ENCODE data around the gene NEMF.
"Not testable (repeated sequence)": the region's sequence is repeated elsewhere in the genome, so short reads cannot be mapped to it uniquely, and the experiment has no call there.

Gene NEMF

GRCh38 chr14:49879646-49880204 is 27.1 kb upstream of the NEMF start:
- DNase-seq, result peak; percentile 58

DNA sequence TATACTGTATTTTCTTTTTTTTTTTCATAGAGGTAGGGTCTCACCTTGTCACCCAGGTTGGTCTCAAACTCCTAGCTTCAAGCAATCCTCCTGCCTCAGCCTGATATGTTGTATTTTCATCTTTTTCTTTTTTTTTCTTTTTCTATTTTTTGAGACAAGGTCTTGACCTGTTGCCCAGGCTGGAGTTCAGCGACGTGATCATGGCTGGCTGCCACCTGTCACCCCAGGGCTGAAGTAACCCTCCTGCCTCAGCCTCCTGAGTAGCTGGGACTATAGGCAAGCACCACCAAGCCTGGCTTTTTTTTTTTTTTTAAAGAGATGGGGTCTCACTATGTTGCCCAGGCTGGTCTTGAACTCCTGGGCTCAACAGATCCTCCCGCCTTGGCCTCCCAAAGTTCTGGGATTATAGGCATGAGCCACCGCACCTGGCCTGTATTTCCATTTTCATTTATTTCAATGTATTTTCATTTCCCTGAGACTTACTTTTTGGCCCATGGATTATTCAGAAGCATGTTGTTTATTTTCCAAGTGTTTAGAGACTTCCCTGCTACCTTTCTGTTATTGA is 24.1 kb upstream of the NEMF start:
- DNase-seq, result no peak

DNA sequence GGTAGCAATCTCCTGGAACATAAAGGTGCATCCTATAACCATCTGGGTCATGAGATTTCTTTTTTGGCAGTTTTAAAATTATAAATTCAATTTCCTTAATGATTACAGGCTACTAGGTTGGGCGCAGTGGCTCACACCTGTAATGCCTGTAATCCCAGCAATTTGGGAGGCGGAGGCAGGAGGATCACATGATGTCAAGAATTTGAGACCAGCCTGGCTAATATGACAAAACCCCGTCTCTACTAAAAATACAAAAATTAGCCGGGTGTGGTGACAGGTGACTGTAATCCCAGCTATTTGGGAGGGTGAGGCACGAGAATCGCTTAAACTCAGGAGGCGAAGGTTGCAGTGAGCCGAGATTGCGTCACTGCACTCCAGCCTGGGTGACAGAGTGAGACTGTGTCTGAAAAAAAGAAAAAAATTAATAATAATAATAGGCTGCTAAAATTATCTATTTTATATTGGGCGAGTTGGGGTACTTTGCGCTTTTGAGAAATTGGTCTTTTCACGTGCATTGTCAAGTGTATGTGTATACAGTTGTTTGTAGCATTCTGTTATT is 23.1 kb upstream of the NEMF start:
- DNase-seq, result no peak

GRCh38 chr14:49873548-49873947 is 21.0 kb upstream of the NEMF start:
- DNase-seq, result not testable (repeated sequence)

- DNase-seq, result no peak
Measured at GRCh38 chr14:49870908-49871307, 18.3 kb upstream of the NEMF start.

- DNase-seq, result no peak
Measured at GRCh38 chr14:49868720-49869114, 16.1 kb upstream of the NEMF start.

- DNase-seq, result peak; percentile 91
Measured at GRCh38 chr14:49867831-49868719, 15.5 kb upstream of the NEMF start.

GRCh38 chr14:49865431-49865859 is 12.9 kb upstream of the NEMF start:
- DNase-seq, result peak; percentile 55

- DNase-seq, result no peak
Measured at GRCh38 chr14:49863487-49864281, 11.1 kb upstream of the NEMF start.

DNA sequence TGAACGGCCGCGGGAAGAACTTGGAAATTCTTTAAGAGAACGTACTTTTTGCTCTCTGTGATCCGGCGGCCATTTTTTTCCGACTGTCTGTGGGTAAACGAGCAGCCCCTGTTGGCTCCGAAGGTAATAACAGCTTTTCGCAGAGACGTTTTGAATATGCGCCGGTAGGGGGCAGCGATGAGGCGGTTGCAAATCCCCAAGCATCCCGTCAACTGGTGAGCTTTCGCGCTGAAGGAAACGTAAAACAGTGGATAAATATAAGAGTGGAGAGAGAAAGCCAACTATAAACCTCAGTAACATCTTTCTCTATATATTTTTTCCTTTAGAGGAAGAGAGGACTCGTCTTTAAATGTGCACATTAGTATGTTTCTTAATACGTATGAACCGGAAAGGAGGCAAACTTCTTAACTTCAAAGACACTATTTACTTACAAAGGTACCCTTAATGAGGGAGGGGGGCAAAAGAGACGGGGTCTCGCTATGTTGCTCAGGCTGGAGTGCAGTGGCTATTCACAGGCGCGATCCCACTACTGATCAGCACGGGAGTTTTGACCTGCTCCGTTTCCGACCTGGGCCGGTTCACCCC is 9.6 kb upstream of the NEMF start:
- DNase-seq, result peak; percentile 89

DNA sequence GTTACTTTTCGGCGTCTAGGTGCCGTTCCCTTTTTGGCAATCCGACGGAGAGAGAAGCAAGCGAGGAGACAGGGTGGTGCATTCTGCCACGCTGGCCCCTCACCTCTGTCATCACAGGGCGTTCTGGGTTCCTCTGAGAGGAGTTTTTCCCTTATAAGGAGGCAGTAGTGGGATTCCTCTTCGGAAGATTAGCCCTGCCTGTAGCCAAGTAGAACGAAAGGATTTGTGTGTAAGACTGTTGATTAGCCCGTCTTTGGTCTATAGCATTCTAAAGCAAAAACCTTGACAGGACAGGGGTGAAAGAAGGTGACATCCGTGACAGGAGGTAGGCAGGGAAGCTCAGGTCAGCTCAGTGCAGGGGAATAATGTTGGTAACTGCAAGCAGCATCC is 9.1 kb upstream of the NEMF start:
- DNase-seq, result peak; percentile 96

DNA sequence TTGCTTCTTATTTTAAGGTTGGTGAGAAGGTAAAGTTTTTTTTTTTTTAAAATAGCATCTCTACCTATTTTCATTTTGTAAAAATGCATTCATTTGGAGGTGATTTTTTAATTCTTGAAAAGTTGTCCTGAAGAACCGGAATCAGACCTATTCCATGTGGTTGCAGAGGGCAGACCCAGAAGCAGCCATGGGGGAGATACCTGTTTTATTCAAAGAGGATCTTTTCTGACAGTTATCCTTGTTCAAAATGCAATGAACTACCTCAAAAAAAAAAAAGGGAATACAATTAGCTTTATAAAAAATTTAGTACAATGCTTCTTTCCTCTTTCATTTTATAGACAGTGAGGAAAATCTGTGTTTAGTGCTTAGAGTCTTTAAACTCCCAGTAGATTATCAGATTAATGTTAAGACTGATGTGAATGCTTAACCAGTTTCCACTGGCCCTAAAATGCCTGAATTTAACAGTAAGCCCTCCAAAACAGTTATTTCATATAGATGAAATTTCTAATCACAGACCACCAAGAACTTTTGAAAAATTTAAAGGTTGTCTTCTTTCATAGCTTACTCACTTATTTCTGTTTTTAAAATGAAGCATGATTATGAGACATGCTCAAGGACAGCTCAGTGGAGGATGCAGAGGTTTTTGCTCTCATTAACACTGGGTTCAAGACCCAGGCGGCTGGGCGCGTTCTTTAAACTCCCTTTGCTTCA is 8.6 kb upstream of the NEMF start:
- DNase-seq, result no peak

DNA sequence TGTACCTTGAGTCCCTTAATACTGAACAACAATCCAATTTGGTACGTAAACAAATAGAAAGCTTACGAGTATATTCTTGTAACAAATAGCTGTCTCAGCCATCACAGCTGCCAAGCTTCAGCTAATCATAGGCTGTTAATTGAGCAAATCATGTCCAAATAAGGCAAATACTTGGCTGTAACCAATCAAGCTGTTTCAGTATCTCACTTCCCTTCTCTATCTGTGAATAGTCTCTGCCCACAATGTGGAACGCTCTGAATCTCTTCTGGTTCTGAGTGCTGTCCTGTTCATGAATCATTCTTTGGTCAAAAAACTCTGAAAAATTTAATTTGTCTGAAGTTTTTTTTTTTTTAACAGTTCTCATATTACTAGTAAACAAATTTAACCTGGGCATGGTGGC is 5.8 kb upstream of the NEMF start:
- DNase-seq, result no peak

DNA sequence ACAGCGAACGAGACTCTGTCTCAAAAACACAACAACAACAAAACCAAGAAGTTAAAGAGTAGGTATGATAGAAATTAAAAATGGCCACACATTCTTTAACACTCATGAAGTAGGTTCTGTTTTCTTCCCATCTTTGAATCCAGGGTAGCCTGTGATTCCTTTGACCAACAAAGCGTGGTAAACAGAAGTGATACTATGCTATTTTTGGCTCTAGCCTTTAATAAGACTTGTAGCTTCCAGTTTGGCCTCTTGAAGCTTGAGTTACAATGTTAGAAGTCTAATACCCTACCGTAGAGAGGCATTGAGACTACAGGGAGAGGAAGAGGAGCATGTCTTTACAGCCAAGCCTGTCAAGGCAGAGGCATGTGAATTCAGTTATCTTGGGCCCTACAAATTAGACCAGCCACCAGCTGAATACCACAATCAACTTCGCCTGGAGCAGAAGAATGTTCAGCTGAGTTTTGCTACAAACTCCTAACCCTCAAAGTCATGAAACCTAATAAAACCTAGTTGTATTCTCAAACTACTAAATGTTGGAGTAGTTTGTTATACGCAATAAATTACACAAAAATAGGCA is 4.9 kb upstream of the NEMF start:
- DNase-seq, result no peak

DNA sequence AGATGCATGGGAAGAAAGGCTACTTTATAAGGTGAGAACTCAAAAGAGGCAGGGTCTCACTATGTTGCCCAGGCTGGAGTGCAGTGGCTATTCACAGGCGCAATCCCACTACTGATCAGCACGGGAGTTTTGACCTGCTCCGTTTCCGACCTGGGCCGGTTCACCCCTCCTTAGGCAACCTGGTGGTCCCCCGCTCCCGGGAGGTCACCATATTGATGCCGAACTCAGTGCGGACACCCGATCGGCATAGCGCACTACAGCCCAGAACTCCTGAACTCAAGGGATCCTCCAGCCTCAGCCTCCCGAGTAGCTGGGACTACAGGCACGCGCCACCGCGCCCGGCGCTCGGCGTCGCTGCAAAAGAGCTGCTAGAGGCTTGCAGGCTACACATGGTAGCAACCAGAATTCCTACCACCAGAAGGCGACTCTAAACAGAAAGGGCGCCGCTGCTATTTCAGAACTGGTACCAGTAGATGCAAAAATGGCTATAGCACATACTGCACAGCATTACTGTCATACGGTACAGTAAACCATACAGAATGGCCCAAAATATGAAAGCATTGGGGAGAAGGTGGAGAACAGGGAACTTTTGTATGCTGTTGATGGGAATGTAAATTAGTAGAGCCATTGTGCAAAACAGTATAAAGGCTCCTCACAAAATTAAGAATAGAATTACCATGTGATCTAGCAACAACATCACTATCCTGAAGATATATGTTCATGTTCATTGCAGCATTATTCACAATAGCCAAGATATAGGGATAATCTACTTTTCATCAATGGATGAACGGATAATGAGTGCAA is 1.2 kb upstream of the NEMF start:
- peak; percentile 79 for DNase-seq

DNA sequence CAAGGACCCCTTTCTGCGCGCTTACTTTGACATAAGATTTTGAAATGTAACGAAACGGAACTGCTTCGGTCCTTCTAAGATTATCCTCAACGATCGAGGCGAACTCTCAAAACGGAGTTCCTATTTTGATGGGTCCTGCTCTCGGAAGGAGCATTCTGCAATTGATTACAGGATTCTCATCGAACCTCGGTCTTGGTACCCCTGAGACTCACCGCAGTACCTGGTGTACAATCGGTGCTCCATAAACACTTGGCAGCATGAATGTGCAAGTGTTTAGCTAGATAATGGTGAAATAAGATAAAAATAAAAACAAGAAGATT is 530 bp upstream of the NEMF start:
- DNase-seq, result no peak

GRCh38 chr14:49851813-49852212 is 775 bp downstream of the NEMF start:
- no peak for DNase-seq

DNA sequence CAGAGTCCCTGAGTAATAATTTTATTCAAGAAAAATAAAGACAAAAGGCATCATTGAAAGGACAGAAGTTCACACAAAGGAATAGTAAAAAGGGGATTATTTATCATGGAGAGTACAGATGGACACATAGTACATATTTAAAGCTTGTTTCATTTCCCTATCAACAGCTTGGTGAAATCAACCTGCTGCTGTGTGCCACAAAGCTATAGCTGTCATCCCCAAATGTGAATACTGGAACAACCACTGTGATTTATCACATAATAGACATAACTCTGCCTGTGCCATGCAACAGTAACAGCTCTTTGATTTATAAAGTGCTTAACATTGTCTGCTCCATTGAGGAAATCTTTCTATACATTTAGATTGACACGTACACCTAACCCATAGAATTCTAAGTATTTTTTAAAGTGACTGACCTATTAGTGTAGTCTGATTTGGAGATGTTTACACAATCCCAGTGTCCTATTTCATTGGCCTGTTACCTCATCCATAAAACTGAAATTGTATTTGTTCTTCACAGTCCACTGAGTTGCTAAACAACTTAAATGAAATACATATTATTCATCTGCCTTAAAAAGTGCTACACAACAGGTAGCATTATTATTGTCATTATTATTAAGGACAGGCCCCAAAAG is 3.3 kb downstream of the NEMF start:
- DNase-seq, result no peak

DNA sequence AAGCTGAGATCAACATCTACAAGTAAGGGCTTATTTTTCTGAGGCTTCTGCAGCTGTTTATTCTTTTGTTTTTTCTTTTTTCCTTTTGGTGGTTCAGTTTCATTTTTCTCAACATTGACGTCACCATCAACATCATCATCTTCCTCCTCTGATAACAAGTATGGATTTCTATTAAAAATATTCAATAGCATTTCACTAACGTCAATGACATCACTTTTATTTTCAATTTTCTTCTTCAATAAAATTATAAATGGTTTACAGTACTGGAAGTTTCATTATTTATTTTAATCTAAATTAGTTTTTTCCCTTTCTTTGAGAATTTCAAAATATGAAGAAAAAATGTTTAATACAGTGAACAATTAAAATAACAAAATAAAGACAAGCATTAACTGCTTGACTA is 23.9 kb downstream of the NEMF start:
- DNase-seq, result no peak

- DNase-seq, result no peak
Measured at GRCh38 chr14:49820176-49820575, 32.4 kb downstream of the NEMF start.

Measured in fibroblast of skin of right quadriceps (primary cell).